ENCODE data around the gene NDUFS8.

NDUFS8 gene

DNA sequence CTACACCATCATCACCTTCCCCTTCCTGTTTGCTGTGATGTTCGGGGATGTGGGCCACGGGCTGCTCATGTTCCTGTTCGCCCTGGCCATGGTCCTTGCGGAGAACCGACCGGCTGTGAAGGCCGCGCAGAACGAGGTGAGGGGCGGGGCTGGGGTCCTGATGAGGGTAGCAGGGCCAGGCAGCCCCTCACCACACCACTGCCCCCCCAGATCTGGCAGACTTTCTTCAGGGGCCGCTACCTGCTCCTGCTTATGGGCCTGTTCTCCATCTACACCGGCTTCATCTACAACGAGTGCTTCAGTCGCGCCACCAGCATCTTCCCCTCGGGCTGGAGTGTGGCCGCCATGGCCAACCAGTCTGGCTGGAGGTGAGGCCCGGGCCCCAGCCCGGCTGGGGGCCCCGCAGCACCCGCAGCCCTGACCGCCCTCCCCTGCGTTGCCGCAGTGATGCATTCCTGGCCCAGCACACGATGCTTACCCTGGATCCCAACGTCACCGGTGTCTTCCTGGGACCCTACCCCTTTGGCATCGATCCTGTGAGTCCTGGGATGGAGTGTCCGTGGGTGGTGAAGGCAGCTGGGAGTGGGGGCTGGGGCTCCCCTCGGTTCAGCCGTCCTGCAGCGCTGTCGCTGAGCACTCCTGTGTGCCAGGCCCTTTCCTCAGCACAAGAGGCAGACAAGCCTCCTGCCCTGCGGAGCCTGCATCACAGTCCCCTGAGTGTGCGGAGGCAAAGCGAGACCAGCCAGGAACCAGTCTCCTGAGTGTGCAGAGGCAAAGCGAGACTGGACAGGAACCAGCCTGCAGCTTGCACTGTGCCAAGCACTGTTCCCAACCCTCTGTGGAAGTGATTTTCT, 17.2 kb downstream of the NDUFS8 start:
- H2AK5ac ChIP-seq (ENCODE audit: low read length), result no peak overlapping the region
- H3K9me3 ChIP-seq (ENCODE audit: insufficient read depth, low read depth, low read length), result peaks cover 3% of the 10 kb centered on the region
- no peak overlapping the region for H2BK5ac ChIP-seq (ENCODE audit: low read depth, low read length, poor library complexity)
- H3K9ac ChIP-seq (ENCODE audit: low read length), result no peak overlapping the region
- no peak overlapping the region for H2BK12ac ChIP-seq (ENCODE audit: low read length)
- H3K27ac ChIP-seq (ENCODE audit: low read depth, low read length), result no peak overlapping the region
- H2AFZ ChIP-seq (ENCODE audit: insufficient read depth, low read length, poor library complexity), result no peak overlapping the region
- no peak overlapping the region for H3K23ac ChIP-seq (ENCODE audit: low read length)
- peaks cover 72 to 78% of the 10 kb centered on the region in 2 experiments for H3K36me3 ChIP-seq (ENCODE audit: control insufficient read depth in 1 of 2, insufficient read depth in 2 of 2, low read length in 2 of 2)
- H4K8ac ChIP-seq (ENCODE audit: low read depth, low read length), result no peak overlapping the region
- H3K14ac ChIP-seq (ENCODE audit: low read length), result no peak overlapping the region
- H3K79me2 ChIP-seq (ENCODE audit: control insufficient read depth, insufficient read depth, low read length, poor library complexity), result no peaks in the 10 kb centered on the region
- H3K4ac ChIP-seq (ENCODE audit: low read depth, low read length), result no peak overlapping the region
- H3K79me1 ChIP-seq (ENCODE audit: low read length), result no peaks in the 10 kb centered on the region
- no peak overlapping the region for H4K12ac ChIP-seq (ENCODE audit: low read depth, low read length)
- H3K4me3 ChIP-seq (ENCODE audit: low read depth, low read length), result no peak overlapping the region
- no peak overlapping the region for H3K4me2 ChIP-seq (ENCODE audit: low read length)
- DNase-seq, result peak; percentile 83 to 84
- no peaks in the 10 kb centered on the region for H3K27me3 ChIP-seq (ENCODE audit: insufficient read depth, low read length)
- H2BK120ac ChIP-seq (ENCODE audit: insufficient read depth, low read length, poor library complexity), result no peak overlapping the region
- H3K18ac ChIP-seq (ENCODE audit: low read length), result no peak overlapping the region
- no peaks in the 10 kb centered on the region for H3K4me1 ChIP-seq (ENCODE audit: control insufficient read depth in 1 of 2, insufficient read depth in 2 of 2, low read length in 2 of 2)
- WGBS (ENCODE audit: extremely low coverage, insufficient coverage, insufficient read length), result no CpG with 5 or more reads among the region's 37 CpGs
- no peak overlapping the region for H4K91ac ChIP-seq (ENCODE audit: low read depth, low read length)

DNA sequence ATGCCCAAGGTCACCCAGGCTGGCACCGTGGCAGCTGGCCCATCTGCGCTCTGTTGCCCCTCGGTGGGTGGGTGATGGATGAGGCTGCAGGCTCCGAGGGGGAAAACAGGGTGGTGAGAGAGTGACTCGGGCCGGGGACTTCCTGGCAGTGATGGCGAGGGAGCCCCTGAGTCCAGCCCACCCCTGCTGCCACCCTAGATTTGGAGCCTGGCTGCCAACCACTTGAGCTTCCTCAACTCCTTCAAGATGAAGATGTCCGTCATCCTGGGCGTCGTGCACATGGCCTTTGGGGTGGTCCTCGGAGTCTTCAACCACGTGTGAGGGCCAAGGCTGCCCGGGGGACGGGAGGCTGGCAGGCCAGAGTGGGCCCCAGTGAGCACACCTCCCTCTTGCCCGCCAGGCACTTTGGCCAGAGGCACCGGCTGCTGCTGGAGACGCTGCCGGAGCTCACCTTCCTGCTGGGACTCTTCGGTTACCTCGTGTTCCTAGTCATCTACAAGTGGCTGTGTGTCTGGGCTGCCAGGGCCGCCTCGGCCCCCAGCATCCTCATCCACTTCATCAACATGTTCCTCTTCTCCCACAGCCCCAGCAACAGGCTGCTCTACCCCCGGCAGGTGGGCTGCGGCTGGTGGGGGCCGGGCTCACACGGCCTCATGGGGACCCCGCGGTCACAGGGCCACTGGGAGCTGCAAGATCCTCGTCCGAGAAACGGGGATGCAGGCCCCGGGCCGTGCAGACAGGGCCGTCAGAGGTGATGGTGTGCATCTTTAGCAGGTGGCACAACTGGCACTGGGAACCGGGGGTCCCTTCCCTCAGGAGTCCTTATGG, 18.4 kb downstream of the NDUFS8 start:
- no peak overlapping the region for H2AK5ac ChIP-seq (ENCODE audit: low read length)
- peak overlapping the region; percentile 9 for H3K4me3 ChIP-seq (ENCODE audit: low read depth, low read length)
- no peak for DNase-seq
- H2BK12ac ChIP-seq (ENCODE audit: low read length), result no peak overlapping the region
- no peaks in the 10 kb centered on the region for H3K79me2 ChIP-seq (ENCODE audit: control insufficient read depth, insufficient read depth, low read length, poor library complexity)
- no peak overlapping the region for H4K91ac ChIP-seq (ENCODE audit: low read depth, low read length)
- H3K23ac ChIP-seq (ENCODE audit: low read length), result no peak overlapping the region
- no peak overlapping the region for H4K8ac ChIP-seq (ENCODE audit: low read depth, low read length)
- no peak overlapping the region for H3K18ac ChIP-seq (ENCODE audit: low read length)
- no peak overlapping the region for H2BK120ac ChIP-seq (ENCODE audit: insufficient read depth, low read length, poor library complexity)
- no peak overlapping the region for H3K4ac ChIP-seq (ENCODE audit: low read depth, low read length)
- H3K14ac ChIP-seq (ENCODE audit: low read length), result no peak overlapping the region
- no peak overlapping the region for H2AFZ ChIP-seq (ENCODE audit: insufficient read depth, low read length, poor library complexity)
- peaks cover 3% of the 10 kb centered on the region for H3K9me3 ChIP-seq (ENCODE audit: insufficient read depth, low read depth, low read length)
- no peaks in the 10 kb centered on the region for H3K27me3 ChIP-seq (ENCODE audit: insufficient read depth, low read length)
- H2BK5ac ChIP-seq (ENCODE audit: low read depth, low read length, poor library complexity), result no peak overlapping the region
- no peaks in the 10 kb centered on the region for H3K79me1 ChIP-seq (ENCODE audit: low read length)
- H4K12ac ChIP-seq (ENCODE audit: low read depth, low read length), result no peak overlapping the region
- no peak overlapping the region for H3K4me2 ChIP-seq (ENCODE audit: low read length)
- H3K36me3 ChIP-seq (ENCODE audit: control insufficient read depth in 1 of 2, insufficient read depth in 2 of 2, low read length in 2 of 2), result peaks cover 72 to 77% of the 10 kb centered on the region in 2 experiments
- H3K27ac ChIP-seq (ENCODE audit: low read depth, low read length), result no peak overlapping the region
- WGBS (ENCODE audit: extremely low coverage, insufficient coverage, insufficient read length), result no CpG with 5 or more reads among the region's 35 CpGs
- H3K4me1 ChIP-seq (ENCODE audit: control insufficient read depth in 1 of 2, insufficient read depth in 2 of 2, low read length in 2 of 2), result no peaks in the 10 kb centered on the region
- no peak overlapping the region for H3K9ac ChIP-seq (ENCODE audit: low read length)

DNA sequence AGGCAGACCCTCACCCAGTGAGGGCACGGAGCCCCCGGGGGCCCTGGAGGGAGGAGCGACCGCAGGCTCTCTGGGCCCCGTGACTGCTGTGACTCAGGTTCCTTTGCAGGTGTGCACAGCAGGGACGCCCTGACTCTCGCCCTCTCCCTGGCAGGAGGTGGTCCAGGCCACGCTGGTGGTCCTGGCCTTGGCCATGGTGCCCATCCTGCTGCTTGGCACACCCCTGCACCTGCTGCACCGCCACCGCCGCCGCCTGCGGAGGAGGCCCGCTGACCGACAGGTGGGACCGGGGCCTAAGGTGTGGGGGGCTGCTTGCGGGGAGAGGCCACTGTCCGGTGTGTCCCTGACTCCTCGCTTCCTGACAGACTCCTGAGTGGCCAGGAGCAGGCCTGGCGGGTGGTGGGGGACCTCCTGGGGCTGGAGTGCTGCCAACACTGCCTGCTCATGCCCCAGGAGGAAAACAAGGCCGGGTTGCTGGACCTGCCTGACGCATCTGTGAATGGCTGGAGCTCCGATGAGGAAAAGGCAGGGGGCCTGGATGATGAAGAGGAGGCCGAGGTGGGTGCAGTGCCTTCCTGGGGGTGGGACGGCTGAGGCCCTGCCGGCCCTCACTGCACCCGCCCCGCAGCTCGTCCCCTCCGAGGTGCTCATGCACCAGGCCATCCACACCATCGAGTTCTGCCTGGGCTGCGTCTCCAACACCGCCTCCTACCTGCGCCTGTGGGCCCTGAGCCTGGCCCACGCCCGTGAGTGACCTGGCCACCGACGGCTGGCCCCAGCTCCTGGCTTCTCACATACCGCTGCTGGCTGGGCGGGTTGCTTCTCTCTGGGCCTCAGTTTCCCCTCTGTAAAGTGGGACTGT, 19.3 kb downstream of the NDUFS8 start:
- Histone ChIP-seq H2AFZ (ENCODE audit: insufficient read depth, low read length, poor library complexity) (no peak overlapping the region), H3K4ac (ENCODE audit: low read depth, low read length) (no peak overlapping the region), H2BK12ac (ENCODE audit: low read length) (no peak overlapping the region), H3K4me2 (ENCODE audit: low read length) (no peak overlapping the region), H3K4me3 (ENCODE audit: low read depth, low read length) (no peak overlapping the region), H2BK120ac (ENCODE audit: insufficient read depth, low read length, poor library complexity) (no peak overlapping the region), H3K27ac (ENCODE audit: low read depth, low read length) (no peak overlapping the region), H3K14ac (ENCODE audit: low read length) (no peak overlapping the region), H3K18ac (ENCODE audit: low read length) (no peak overlapping the region), H3K4me1 (ENCODE audit: control insufficient read depth in 1 of 2, insufficient read depth in 2 of 2, low read length in 2 of 2) (no peaks in the 10 kb centered on the region), H3K79me2 (ENCODE audit: control insufficient read depth, insufficient read depth, low read length, poor library complexity) (no peaks in the 10 kb centered on the region), H4K91ac (ENCODE audit: low read depth, low read length) (no peak overlapping the region), H3K79me1 (ENCODE audit: low read length) (no peaks in the 10 kb centered on the region), H3K23ac (ENCODE audit: low read length) (no peak overlapping the region), H3K9ac (ENCODE audit: low read length) (no peak overlapping the region), H4K8ac (ENCODE audit: low read depth, low read length) (no peak overlapping the region), H2BK5ac (ENCODE audit: low read depth, low read length, poor library complexity) (no peak overlapping the region), H3K9me3 (ENCODE audit: insufficient read depth, low read depth, low read length) (peaks cover 3% of the 10 kb centered on the region), H3K27me3 (ENCODE audit: insufficient read depth, low read length) (no peaks in the 10 kb centered on the region), H3K36me3 (ENCODE audit: control insufficient read depth in 1 of 2, insufficient read depth in 2 of 2, low read length in 2 of 2) (peaks cover 66 to 74% of the 10 kb centered on the region in 2 experiments), H4K12ac (ENCODE audit: low read depth, low read length) (no peak overlapping the region), H2AK5ac (ENCODE audit: low read length) (no peak overlapping the region)
- DNase-seq, result no peak
- no CpG with 5 or more reads among the region's 40 CpGs for WGBS (ENCODE audit: extremely low coverage, insufficient coverage, insufficient read length)

DNA sequence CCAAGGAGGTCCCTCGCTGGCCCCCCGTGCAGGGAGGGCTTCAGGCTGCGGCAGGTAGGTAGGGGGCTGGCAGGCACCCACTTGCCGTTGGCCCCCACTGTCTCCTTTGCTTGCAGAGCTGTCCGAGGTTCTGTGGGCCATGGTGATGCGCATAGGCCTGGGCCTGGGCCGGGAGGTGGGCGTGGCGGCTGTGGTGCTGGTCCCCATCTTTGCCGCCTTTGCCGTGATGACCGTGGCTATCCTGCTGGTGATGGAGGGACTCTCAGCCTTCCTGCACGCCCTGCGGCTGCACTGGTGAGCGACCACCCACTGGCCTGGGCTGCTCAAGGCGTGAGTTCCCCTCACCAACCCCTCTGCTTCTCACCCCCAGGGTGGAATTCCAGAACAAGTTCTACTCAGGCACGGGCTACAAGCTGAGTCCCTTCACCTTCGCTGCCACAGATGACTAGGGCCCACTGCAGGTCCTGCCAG, 19.9 kb downstream of the NDUFS8 start:
- no peaks in the 10 kb centered on the region for H3K27me3 ChIP-seq (ENCODE audit: insufficient read depth, low read length)

More for the DNA sequence above, 19.9 kb downstream of the NDUFS8 start:
- Histone ChIP-seq H2AFZ (ENCODE audit: insufficient read depth, low read length, poor library complexity) (no peak overlapping the region), H3K9me3 (ENCODE audit: insufficient read depth, low read depth, low read length) (no peaks in the 10 kb centered on the region), H2BK12ac (ENCODE audit: low read length) (no peak overlapping the region), H3K4me2 (ENCODE audit: low read length) (no peak overlapping the region), H4K91ac (ENCODE audit: low read depth, low read length) (no peak overlapping the region), H4K8ac (ENCODE audit: low read depth, low read length) (no peak overlapping the region), H3K4ac (ENCODE audit: low read depth, low read length) (no peak overlapping the region), H3K79me1 (ENCODE audit: low read length) (no peaks in the 10 kb centered on the region), H3K36me3 (ENCODE audit: control insufficient read depth in 1 of 2, insufficient read depth in 2 of 2, low read length in 2 of 2) (peaks cover 63 to 68% of the 10 kb centered on the region in 2 experiments), H3K4me3 (ENCODE audit: low read depth, low read length) (no peak overlapping the region), H3K23ac (ENCODE audit: low read length) (no peak overlapping the region), H3K4me1 (ENCODE audit: control insufficient read depth in 1 of 2, insufficient read depth in 2 of 2, low read length in 2 of 2) (no peaks in the 10 kb centered on the region), H2BK5ac (ENCODE audit: low read depth, low read length, poor library complexity) (no peak overlapping the region), H3K9ac (ENCODE audit: low read length) (no peak overlapping the region), H3K79me2 (ENCODE audit: control insufficient read depth, insufficient read depth, low read length, poor library complexity) (no peaks in the 10 kb centered on the region), H3K27ac (ENCODE audit: low read depth, low read length) (no peak overlapping the region), H3K14ac (ENCODE audit: low read length) (no peak overlapping the region), H4K12ac (ENCODE audit: low read depth, low read length) (no peak overlapping the region), H2AK5ac (ENCODE audit: low read length) (no peak overlapping the region), H2BK120ac (ENCODE audit: insufficient read depth, low read length, poor library complexity) (no peak overlapping the region), H3K18ac (ENCODE audit: low read length) (no peak overlapping the region)
- no CpG with 5 or more reads among the region's 18 CpGs for WGBS (ENCODE audit: extremely low coverage, insufficient coverage, insufficient read length)
- no peak for DNase-seq

Data from trophoblast cell (in vitro differentiated cells and primary cell).